ENCODE results near the gene SPIRE2. TPM values are rescaled to one million over a fixed set of nuclear protein-coding genes. Genes with fewer than 3 reads are reported as not detected.
"Not testable (repeated sequence)": the region's sequence is repeated elsewhere in the genome, so short reads cannot be mapped to it uniquely, and the experiment has no call there.

The SPIRE2 gene
- total RNA-seq, 1 donor: 0.72 TPM

DNA sequence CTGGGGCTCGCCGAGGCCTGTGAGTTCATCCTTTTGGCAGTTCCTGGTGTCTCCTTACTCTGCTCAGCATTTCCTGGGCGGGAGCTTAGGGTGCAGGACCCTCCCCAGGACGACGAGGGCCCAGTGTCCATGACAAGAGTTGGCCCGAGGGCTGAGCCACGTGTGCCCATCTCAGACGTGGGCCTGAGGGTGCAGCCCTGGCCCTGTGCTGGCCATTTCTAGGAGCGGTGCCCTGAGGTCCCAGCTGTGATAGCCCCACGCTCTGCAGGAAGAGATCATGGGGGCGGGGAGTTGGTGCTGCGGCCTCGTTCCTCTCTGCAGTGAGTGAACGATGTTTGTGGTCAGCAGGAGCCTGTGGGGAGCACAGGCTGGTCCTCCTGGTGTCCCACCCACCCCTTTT, 84.4 kb downstream of the SPIRE2 start:
- no peak overlapping the region for H3K27ac ChIP-seq (ENCODE audit: low read depth, low read length)
- H3K4me3 ChIP-seq (ENCODE audit: insufficient read depth, low read length): no peak overlapping the region
- H4K20me1 ChIP-seq (ENCODE audit: insufficient read depth, low read length): peaks cover 8% of the 10 kb centered on the region
- TF ChIP-seq, protein P1, sequence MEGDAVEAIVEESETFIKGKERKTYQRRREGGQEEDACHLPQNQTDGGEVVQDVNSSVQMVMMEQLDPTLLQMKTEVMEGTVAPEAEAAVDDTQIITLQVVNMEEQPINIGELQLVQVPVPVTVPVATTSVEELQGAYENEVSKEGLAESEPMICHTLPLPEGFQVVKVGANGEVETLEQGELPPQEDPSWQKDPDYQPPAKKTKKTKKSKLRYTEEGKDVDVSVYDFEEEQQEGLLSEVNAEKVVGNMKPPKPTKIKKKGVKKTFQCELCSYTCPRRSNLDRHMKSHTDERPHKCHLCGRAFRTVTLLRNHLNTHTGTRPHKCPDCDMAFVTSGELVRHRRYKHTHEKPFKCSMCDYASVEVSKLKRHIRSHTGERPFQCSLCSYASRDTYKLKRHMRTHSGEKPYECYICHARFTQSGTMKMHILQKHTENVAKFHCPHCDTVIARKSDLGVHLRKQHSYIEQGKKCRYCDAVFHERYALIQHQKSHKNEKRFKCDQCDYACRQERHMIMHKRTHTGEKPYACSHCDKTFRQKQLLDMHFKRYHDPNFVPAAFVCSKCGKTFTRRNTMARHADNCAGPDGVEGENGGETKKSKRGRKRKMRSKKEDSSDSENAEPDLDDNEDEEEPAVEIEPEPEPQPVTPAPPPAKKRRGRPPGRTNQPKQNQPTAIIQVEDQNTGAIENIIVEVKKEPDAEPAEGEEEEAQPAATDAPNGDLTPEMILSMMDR (IDR thresholded peaks at IDR 0.05; ENCODE audit: extremely low read depth, low read depth, low read length): no peak
- no peaks in the 10 kb centered on the region for H3K27me3 ChIP-seq (ENCODE audit: insufficient read depth, low read length)
- no peak overlapping the region for H2AFZ ChIP-seq (ENCODE audit: low read length)
- H3K36me3 ChIP-seq (ENCODE audit: insufficient read depth, low read length): peaks cover 40% of the 10 kb centered on the region
- H3K4me1 ChIP-seq (ENCODE audit: insufficient read depth, low read length): peaks cover 7% of the 10 kb centered on the region
- no peaks in the 10 kb centered on the region for H3K79me2 ChIP-seq (ENCODE audit: insufficient read depth, low read length)
- no peak overlapping the region for H3K4me2 ChIP-seq (ENCODE audit: insufficient read depth, low read length)
- peak; percentile 41 for DNase-seq (ENCODE audit: insufficient read length, low spot score, missing footprints)
- H3K9me3 ChIP-seq (ENCODE audit: low read depth, low read length): no peaks in the 10 kb centered on the region

DNA sequence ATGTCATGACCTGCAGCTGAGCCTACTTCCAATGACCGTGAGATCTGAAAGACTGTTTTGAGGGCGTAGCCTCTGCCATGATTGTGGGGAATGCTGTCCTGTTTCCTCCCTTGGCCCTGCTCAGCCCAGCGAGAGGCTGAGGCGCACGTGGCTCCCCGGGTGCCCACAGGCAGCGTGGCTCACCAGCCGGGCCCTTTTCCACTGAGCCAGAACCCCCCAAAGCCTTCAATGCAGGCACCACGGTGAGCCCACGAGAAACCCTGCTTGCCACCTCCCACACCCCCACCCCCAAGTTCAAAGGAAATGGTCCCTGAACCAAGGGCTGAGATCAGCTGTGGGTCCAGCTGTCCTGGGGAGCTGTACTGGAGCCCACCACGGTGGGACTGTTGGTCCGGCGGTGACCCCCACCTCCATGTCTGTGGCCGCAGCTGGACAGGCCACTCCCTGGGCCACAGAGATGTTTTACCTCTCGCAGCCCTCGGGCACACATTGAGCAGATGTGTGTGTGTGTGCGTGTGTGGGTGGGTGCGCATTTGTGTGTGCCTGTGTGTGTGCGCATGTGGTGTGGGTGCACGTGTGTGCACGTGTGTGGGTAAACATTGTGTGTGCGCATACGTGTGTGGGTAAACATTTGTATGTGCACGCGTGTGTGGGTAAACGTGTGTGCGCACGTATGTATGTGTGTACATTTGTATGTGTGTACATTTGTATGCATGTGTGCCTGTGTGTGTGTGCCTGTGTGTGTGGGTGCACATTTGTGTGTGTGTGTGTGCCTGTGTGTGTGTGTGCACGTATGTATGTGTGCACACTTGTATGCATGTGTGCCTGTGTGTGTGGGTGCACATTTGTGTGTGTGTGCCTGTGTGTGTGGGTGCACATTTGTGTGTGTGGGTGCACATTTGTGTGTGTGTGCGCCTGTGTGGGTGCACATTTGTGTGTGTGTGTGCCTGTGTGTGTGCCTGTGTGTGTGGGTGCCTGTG, 85.4 kb downstream of the SPIRE2 start:
- Histone ChIP-seq H3K9me3 (ENCODE audit: low read depth, low read length) (no peaks in the 10 kb centered on the region), H3K27ac (ENCODE audit: low read depth, low read length) (no peak overlapping the region), H3K79me2 (ENCODE audit: insufficient read depth, low read length) (no peaks in the 10 kb centered on the region), H3K27me3 (ENCODE audit: insufficient read depth, low read length) (no peaks in the 10 kb centered on the region), H4K20me1 (ENCODE audit: insufficient read depth, low read length) (peaks cover 8% of the 10 kb centered on the region), H3K4me2 (ENCODE audit: insufficient read depth, low read length) (no peak overlapping the region), H3K4me1 (ENCODE audit: insufficient read depth, low read length) (peaks cover 16% of the 10 kb centered on the region), H3K4me3 (ENCODE audit: insufficient read depth, low read length) (no peak overlapping the region), H2AFZ (ENCODE audit: low read length) (no peak overlapping the region), H3K36me3 (ENCODE audit: insufficient read depth, low read length) (peaks cover 40% of the 10 kb centered on the region)
- DNase-seq (ENCODE audit: insufficient read length, low spot score, missing footprints): peak; percentile 69
- TF ChIP-seq, protein P1 (IDR thresholded peaks at IDR 0.05; ENCODE audit: extremely low read depth, low read depth, low read length): no peak

DNA sequence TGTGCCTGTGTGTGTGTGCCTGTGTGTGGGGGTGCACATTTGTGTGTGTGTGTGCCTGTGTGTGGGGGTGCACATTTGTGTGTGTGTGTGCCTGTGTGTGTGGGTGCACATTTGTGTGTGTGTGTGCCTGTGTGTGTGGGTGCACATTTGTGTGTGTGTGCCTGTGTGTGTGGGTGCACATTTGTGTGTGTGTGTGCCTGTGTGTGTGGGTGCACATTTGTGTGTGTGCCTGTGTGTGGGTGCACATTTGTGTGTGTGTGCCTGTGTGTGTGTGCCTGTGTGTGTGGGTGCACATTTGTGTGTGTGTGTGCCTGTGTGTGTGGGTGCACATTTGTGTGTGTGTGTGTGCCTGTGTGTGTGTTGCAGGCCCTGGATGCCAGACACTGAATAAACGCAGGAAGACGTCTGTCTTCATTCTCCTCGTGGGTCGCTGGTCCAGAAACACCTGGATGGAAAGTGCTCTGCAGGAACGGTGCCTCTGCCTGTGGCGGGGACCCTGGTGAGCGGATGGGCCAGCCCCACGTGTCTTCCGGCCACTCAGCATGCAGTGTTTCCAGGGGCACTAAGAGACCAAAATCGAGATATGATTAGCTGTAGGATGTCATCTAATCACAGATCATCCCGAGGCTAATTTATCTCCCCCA, 86.5 kb downstream of the SPIRE2 start:
- H2AFZ ChIP-seq (ENCODE audit: low read length); H3K4me2 ChIP-seq (ENCODE audit: insufficient read depth, low read length); H4K20me1 ChIP-seq (ENCODE audit: insufficient read depth, low read length); H3K27ac ChIP-seq (ENCODE audit: low read depth, low read length); H3K27me3 ChIP-seq (ENCODE audit: insufficient read depth, low read length); H3K9me3 ChIP-seq (ENCODE audit: low read depth, low read length); H3K4me3 ChIP-seq (ENCODE audit: insufficient read depth, low read length): not testable (repeated sequence)
- peak; percentile 34 for DNase-seq (ENCODE audit: insufficient read length, low spot score, missing footprints)
- peaks cover 10% of the 10 kb centered on the region for H3K79me2 ChIP-seq (ENCODE audit: insufficient read depth, low read length)
- peaks cover 22% of the 10 kb centered on the region for H3K4me1 ChIP-seq (ENCODE audit: insufficient read depth, low read length)
- H3K36me3 ChIP-seq (ENCODE audit: insufficient read depth, low read length): peaks cover 29% of the 10 kb centered on the region

DNA sequence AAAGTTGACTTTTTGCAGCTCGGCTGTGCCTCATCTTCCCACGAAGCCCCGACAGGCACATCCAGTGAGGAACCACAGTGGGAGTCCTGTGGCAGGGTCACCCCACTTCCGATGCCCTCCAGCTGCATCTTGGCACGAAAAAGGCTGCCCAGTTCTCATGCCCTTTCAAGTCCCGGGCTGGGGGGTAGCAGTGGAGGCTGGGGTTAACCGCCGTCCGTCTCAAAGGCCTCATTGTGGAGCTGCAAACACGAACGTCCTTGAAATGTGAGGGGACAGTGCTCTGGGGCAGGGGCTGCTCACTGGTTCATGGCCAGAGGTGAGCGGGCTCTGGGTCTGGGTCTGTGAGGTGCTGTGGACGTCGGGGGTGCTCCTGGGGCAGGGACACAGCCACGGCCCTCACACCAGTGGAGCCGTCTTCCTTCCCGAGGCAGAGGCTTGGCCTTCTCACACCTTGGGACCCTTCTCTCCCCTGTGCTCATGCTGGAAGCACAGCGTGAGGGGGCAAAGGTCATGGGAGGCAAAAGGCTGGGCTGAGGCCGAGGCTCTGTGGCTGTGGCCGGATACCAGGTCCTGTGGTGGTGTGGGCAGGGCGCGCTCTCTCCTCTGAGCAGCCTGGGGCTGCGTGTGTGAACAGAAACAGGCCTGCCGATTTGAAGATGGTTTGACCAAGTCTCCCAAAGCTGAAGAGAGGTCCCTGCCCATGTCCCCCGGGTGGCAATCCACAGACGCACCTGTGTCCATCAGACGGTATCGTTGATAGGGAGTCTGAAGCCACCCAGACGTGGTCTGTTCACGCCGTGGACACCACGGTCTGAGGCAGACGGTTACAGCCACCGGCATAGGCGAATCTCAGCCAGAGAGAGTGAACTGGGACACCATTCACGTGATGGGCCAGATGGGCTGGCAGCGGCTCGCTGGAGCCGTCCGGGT, 87.3 kb downstream of the SPIRE2 start:
- no peak overlapping the region for H2AFZ ChIP-seq (ENCODE audit: low read length)
- peaks cover 21% of the 10 kb centered on the region for H3K36me3 ChIP-seq (ENCODE audit: insufficient read depth, low read length)
- H3K27ac ChIP-seq (ENCODE audit: low read depth, low read length): no peak overlapping the region

More for the DNA sequence above, 87.3 kb downstream of the SPIRE2 start:
- Histone ChIP-seq H3K9me3 (ENCODE audit: low read depth, low read length) (no peaks in the 10 kb centered on the region), H3K27me3 (ENCODE audit: insufficient read depth, low read length) (no peaks in the 10 kb centered on the region), H3K4me2 (ENCODE audit: insufficient read depth, low read length) (no peak overlapping the region), H3K4me1 (ENCODE audit: insufficient read depth, low read length) (peaks cover 27% of the 10 kb centered on the region), H4K20me1 (ENCODE audit: insufficient read depth, low read length) (peaks cover 6% of the 10 kb centered on the region), H3K79me2 (ENCODE audit: insufficient read depth, low read length) (peaks cover 14% of the 10 kb centered on the region), H3K4me3 (ENCODE audit: insufficient read depth, low read length) (no peak overlapping the region)
- peak; percentile 70 for DNase-seq (ENCODE audit: insufficient read length, low spot score, missing footprints)
- TF ChIP-seq, protein P1 (IDR thresholded peaks at IDR 0.05; ENCODE audit: extremely low read depth, low read depth, low read length): no peak

Measured in osteoblast (primary cell).